Astrocyte (in vitro differentiated cells and primary cell): Measurements from ENCODE around the gene ETV5. TPM values are rescaled to one million over a fixed set of nuclear protein-coding genes. Genes with fewer than 3 reads are reported as not detected.

Experiments used
- DNase-seq: peaks from one replicate; pipeline ENCODE4 v3.0.0-alpha.2; 2010; ENCODE audit warnings: low read depth
- FAIRE-seq: peaks from 2 replicates; lab custom pipeline; 2011; peaks lifted over from hg19 to GRCh38; lab: Jason Lieb, UNC
- H2AFZ ChIP-seq: 2 replicates; pipeline ENCODE4 v1.6.0; 2012; ENCODE audit warnings: low read depth, low read length, inconsistent platforms
- H3K27ac ChIP-seq: 2 replicates; pipeline ENCODE4 v1.5.1; 2011; ENCODE audit warnings: low read depth, low read length, inconsistent platforms
- H3K27me3 ChIP-seq: 2 replicates; pipeline ENCODE4 v1.6.0; 2011; ENCODE audit warnings: low read length, inconsistent platforms; ENCODE audit not compliant: insufficient read depth
- H3K36me3 ChIP-seq: 2 replicates; pipeline ENCODE4 v1.5.1; 2011; ENCODE audit warnings: low read length, inconsistent platforms; ENCODE audit not compliant: insufficient read depth
- H3K4me1 ChIP-seq: 2 replicates; pipeline ENCODE4 v1.5.1; 2011; ENCODE audit warnings: low read length, inconsistent platforms; ENCODE audit not compliant: insufficient read depth
- H3K4me2 ChIP-seq: 2 replicates; pipeline ENCODE4 v1.6.0; 2012; ENCODE audit warnings: low read length, inconsistent platforms
- H3K4me3 ChIP-seq: 2 replicates; pipeline ENCODE4 v1.5.1; 2011; ENCODE audit warnings: low read depth, mild to moderate bottlenecking, low read length, inconsistent platforms; ENCODE audit not compliant: insufficient read depth
- H3K79me2 ChIP-seq: 2 replicates; pipeline ENCODE4 v1.6.0; 2012; ENCODE audit warnings: mild to moderate bottlenecking, low read length, inconsistent platforms; ENCODE audit not compliant: insufficient read depth
- H3K9ac ChIP-seq: 2 replicates; pipeline ENCODE4 v1.6.0; 2012; ENCODE audit warnings: mild to moderate bottlenecking, low read length, inconsistent platforms
- H3K9me3 ChIP-seq: 2 replicates; pipeline ENCODE4 v1.5.1; 2012; ENCODE audit warnings: low read depth, mild to moderate bottlenecking, low read length, inconsistent platforms; ENCODE audit not compliant: insufficient read depth
- H4K20me1 ChIP-seq: 2 replicates; pipeline ENCODE4 v1.6.0; 2012; ENCODE audit warnings: low read length, inconsistent platforms; ENCODE audit not compliant: insufficient read depth
- H3K27ac Mint-ChIP-seq: one replicate; pipeline ENCODE4 v1.8.0; 2021; ENCODE audit warnings: mild to moderate bottlenecking, mixed read lengths; ENCODE audit not compliant: unreplicated experiment
- H3K27me3 Mint-ChIP-seq: one replicate; pipeline ENCODE4 v1.8.0; 2021; ENCODE audit warnings: low read depth, mixed read lengths; ENCODE audit not compliant: unreplicated experiment
- H3K36me3 Mint-ChIP-seq: one replicate; pipeline ENCODE4 v1.8.0; 2021; ENCODE audit warnings: low read depth, mixed read lengths; ENCODE audit not compliant: unreplicated experiment
- H3K4me1 Mint-ChIP-seq: one replicate; pipeline ENCODE4 v1.8.0; 2021; ENCODE audit warnings: low read depth, mixed read lengths; ENCODE audit not compliant: unreplicated experiment
- H3K4me3 Mint-ChIP-seq: one replicate; pipeline ENCODE4 v1.8.0; 2021; ENCODE audit warnings: mild to moderate bottlenecking, moderate library complexity, mixed read lengths; ENCODE audit not compliant: unreplicated experiment
- H3K9me3 Mint-ChIP-seq: one replicate; pipeline ENCODE4 v1.8.0; 2021; ENCODE audit warnings: mild to moderate bottlenecking, mixed read lengths; ENCODE audit not compliant: unreplicated experiment
- CTCF ChIP-seq: IDR thresholded peaks from 2 replicates; pipeline ENCODE4 v1.5.1; 2011; ENCODE audit warnings: low read depth, mild to moderate bottlenecking, inconsistent platforms, low read length, moderate library complexity; ENCODE audit not compliant: insufficient read depth
- EZH2 ChIP-seq: IDR thresholded peaks from 2 replicates; pipeline ENCODE4 v1.6.1; 2012; ENCODE audit warnings: mild to moderate bottlenecking, low read length, inconsistent platforms; ENCODE audit not compliant: insufficient read depth
- total RNA-seq: library from RNA; stranded (reverse); gene quantifications from 2 replicates; pipeline ENCODE4 v1.2.1, GENCODE V29; 2021

Gene ETV5
- total RNA-seq, 1 donor from 2014 or later: 55.3 TPM

DNA sequence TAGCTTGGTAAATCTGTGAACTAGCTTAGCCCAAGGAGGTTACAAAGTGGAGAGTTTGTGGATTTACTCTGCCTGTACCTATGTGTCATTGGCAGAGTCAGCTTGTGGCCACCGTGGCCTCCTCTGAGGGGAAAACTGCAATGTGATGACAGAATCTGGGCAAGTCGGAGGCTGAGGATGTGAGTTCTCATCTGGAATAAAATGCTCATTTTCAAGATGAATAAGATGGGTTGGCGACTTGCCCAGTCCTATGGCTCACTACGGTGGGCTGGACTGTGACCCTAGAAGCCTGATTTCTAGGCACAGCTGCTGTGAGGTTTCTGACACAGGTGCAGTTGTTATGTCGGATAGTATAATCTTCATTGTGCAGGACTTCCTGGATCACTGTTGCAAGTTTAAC is 83.7 kb downstream of the ETV5 start:
- Mint-ChIP-seq H3K27me3 (no peaks in the 10 kb centered on the region), H3K27ac (no peak overlapping the region), H3K4me1 (peaks cover 5% of the 10 kb centered on the region), H3K9me3 (peaks cover 8% of the 10 kb centered on the region), H3K4me3 (no peak overlapping the region), H3K36me3 (no peaks in the 10 kb centered on the region)
- no peak for FAIRE-seq
- no peak overlapping the region for H3K4me3 ChIP-seq
- no peaks in the 10 kb centered on the region for H4K20me1 ChIP-seq
- H3K36me3 ChIP-seq: no peaks in the 10 kb centered on the region
- peak; percentile 78 for DNase-seq
- H2AFZ ChIP-seq: no peak overlapping the region
- no peaks in the 10 kb centered on the region for H3K27me3 ChIP-seq
- H3K4me2 ChIP-seq: peak overlapping the region; percentile 21
- no peaks in the 10 kb centered on the region for H3K79me2 ChIP-seq
- H3K4me1 ChIP-seq: peaks cover 17% of the 10 kb centered on the region
- no peak overlapping the region for H3K27ac ChIP-seq
- no peak overlapping the region for H3K9ac ChIP-seq
- no peaks in the 10 kb centered on the region for H3K9me3 ChIP-seq
- TF ChIP-seq CTCF: no peak
- no peak for TF ChIP-seq EZH2

- DNase-seq (peak; percentile 18), FAIRE-seq (no peak)
- Mint-ChIP-seq H3K27ac (no peak overlapping the region), H3K9me3 (peaks cover 11% of the 10 kb centered on the region), H3K4me3 (no peak overlapping the region), H3K4me1 (peaks cover 5% of the 10 kb centered on the region), H3K27me3 (no peaks in the 10 kb centered on the region), H3K36me3 (no peaks in the 10 kb centered on the region)
- Histone ChIP-seq H3K4me1 (peaks cover 17% of the 10 kb centered on the region), H3K4me2 (peak overlapping the region; percentile 8), H3K4me3 (no peak overlapping the region), H3K79me2 (no peaks in the 10 kb centered on the region), H3K27ac (no peak overlapping the region), H3K9me3 (no peaks in the 10 kb centered on the region), H4K20me1 (no peaks in the 10 kb centered on the region), H3K36me3 (no peaks in the 10 kb centered on the region), H3K9ac (no peak overlapping the region), H3K27me3 (no peaks in the 10 kb centered on the region), H2AFZ (no peak overlapping the region)
- no peak for TF ChIP-seq CTCF
- no peak for TF ChIP-seq EZH2
These were observed 84.7 kb downstream of the ETV5 start for GRCh38 chr3:186024210-186024609.

GRCh38 chr3:186022931-186023330 is 86.0 kb downstream of the ETV5 start:
- H3K9me3 ChIP-seq: no peaks in the 10 kb centered on the region
- H2AFZ ChIP-seq: no peak overlapping the region
- no peak overlapping the region for H3K27ac ChIP-seq
- no peaks in the 10 kb centered on the region for H3K79me2 ChIP-seq
- H3K4me3 Mint-ChIP-seq: no peak overlapping the region
- H3K27ac Mint-ChIP-seq: no peak overlapping the region
- no peak for TF ChIP-seq CTCF
- no peak for TF ChIP-seq EZH2
- no peak for FAIRE-seq
- H3K4me1 Mint-ChIP-seq: peaks cover 5% of the 10 kb centered on the region
- no peaks in the 10 kb centered on the region for H3K36me3 Mint-ChIP-seq
- no peaks in the 10 kb centered on the region for H3K27me3 Mint-ChIP-seq
- no peaks in the 10 kb centered on the region for H4K20me1 ChIP-seq
- H3K9ac ChIP-seq: no peak overlapping the region
- H3K4me1 ChIP-seq: peaks cover 17% of the 10 kb centered on the region
- no peak overlapping the region for H3K4me2 ChIP-seq
- no peaks in the 10 kb centered on the region for H3K36me3 ChIP-seq
- H3K27me3 ChIP-seq: no peaks in the 10 kb centered on the region
- peaks cover 11% of the 10 kb centered on the region for H3K9me3 Mint-ChIP-seq
- no peak overlapping the region for H3K4me3 ChIP-seq
- no peak for DNase-seq
